Measurements from ENCODE around the gene UBE2O. TPM values are rescaled to one million over a fixed set of nuclear protein-coding genes. Genes with fewer than 3 reads are reported as not detected.

UBE2O gene
- total RNA-seq, 1 donor from 2014 or later: 94.3 TPM

GRCh38 chr17:76452127-76452659 lies 759 bp downstream of the UBE2O start:
- Mint-ChIP-seq H3K36me3 (ENCODE audit: unreplicated experiment) (no peaks in the 10 kb centered on the region), H3K27ac (ENCODE audit: unreplicated experiment) (peak overlapping the region; percentile 93), H3K4me1 (ENCODE audit: low read depth, unreplicated experiment) (peaks cover 31% of the 10 kb centered on the region), H3K9me3 (ENCODE audit: unreplicated experiment) (peaks cover 6% of the 10 kb centered on the region), H3K4me3 (ENCODE audit: unreplicated experiment) (peak overlapping the region; percentile 96), H3K27me3 (ENCODE audit: unreplicated experiment) (peaks cover 10% of the 10 kb centered on the region)
- TF ChIP-seq, protein P1, sequence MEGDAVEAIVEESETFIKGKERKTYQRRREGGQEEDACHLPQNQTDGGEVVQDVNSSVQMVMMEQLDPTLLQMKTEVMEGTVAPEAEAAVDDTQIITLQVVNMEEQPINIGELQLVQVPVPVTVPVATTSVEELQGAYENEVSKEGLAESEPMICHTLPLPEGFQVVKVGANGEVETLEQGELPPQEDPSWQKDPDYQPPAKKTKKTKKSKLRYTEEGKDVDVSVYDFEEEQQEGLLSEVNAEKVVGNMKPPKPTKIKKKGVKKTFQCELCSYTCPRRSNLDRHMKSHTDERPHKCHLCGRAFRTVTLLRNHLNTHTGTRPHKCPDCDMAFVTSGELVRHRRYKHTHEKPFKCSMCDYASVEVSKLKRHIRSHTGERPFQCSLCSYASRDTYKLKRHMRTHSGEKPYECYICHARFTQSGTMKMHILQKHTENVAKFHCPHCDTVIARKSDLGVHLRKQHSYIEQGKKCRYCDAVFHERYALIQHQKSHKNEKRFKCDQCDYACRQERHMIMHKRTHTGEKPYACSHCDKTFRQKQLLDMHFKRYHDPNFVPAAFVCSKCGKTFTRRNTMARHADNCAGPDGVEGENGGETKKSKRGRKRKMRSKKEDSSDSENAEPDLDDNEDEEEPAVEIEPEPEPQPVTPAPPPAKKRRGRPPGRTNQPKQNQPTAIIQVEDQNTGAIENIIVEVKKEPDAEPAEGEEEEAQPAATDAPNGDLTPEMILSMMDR (IDR thresholded peaks at IDR 0.05; ENCODE audit: partially characterized antibody, unreplicated experiment): no peak
- DNase-seq: peak; percentile 48

GRCh38 chr17:76451506-76451905 lies 1.4 kb downstream of the UBE2O start:
- peaks cover 10% of the 10 kb centered on the region for H3K27me3 Mint-ChIP-seq (ENCODE audit: unreplicated experiment)
- no peaks in the 10 kb centered on the region for H3K36me3 Mint-ChIP-seq (ENCODE audit: unreplicated experiment)
- TF ChIP-seq, protein P1 (IDR thresholded peaks at IDR 0.05; ENCODE audit: partially characterized antibody, unreplicated experiment): no peak
- H3K4me3 Mint-ChIP-seq (ENCODE audit: unreplicated experiment): peak overlapping the region; percentile 96
- no peak for DNase-seq
- peak overlapping the region; percentile 93 for H3K27ac Mint-ChIP-seq (ENCODE audit: unreplicated experiment)
- peaks cover 37% of the 10 kb centered on the region for H3K4me1 Mint-ChIP-seq (ENCODE audit: low read depth, unreplicated experiment)
- peaks cover 6% of the 10 kb centered on the region for H3K9me3 Mint-ChIP-seq (ENCODE audit: unreplicated experiment)

- peaks cover 61% of the 10 kb centered on the region for H3K4me1 Mint-ChIP-seq (ENCODE audit: low read depth, unreplicated experiment)
- peak overlapping the region; percentile 82 for H3K4me3 Mint-ChIP-seq (ENCODE audit: unreplicated experiment)
These were observed 3.8 kb downstream of the UBE2O start for GRCh38 chr17:76449126-76449525.

DNA sequence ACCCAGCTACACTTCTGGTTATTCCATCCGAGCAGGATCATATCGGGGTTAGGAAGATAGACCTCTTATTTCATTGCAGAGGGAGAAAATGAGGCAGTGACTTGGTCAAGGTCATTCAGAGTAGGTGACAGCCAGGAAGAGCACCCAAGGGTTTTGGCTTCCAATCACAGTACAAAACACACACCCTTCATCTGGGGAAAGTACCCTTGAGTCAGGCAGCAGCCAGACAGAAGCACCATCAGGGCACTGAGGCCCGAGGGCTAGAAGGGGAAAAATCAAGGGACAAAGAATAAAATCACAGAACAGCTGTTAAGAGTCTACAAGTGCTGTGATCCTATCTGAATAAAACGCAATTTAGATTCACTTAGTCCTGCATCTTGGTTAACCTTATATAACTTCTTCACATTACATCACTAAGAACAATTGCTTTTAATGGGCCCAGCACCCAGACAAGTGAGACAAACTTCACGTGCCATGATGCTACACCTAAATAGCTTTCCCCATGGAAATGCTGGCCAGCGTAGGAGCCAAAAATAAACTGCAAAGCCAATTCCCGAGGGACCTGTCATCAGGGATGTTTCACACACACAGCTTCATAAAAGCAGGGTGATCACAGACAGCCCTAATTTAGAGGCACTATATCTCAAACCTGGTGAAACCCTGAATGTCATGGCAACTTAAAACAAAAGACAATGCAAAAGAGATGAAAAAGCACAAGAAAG lies 4.9 kb downstream of the UBE2O start:
- H3K4me3 Mint-ChIP-seq (ENCODE audit: unreplicated experiment): peak overlapping the region; percentile 82

More at GRCh38 chr17:76449126-76449525, 3.8 kb downstream of the UBE2O start:
- DNase-seq: no peak
- Mint-ChIP-seq H3K27me3 (ENCODE audit: unreplicated experiment) (peaks cover 19% of the 10 kb centered on the region), H3K27ac (ENCODE audit: unreplicated experiment) (peak overlapping the region; percentile 88), H3K36me3 (ENCODE audit: unreplicated experiment) (no peaks in the 10 kb centered on the region), H3K9me3 (ENCODE audit: unreplicated experiment) (peaks cover 6% of the 10 kb centered on the region)
- TF ChIP-seq, protein P1 (IDR thresholded peaks at IDR 0.05; ENCODE audit: partially characterized antibody, unreplicated experiment): no peak

More for the DNA sequence above, 4.9 kb downstream of the UBE2O start:
- H3K36me3 Mint-ChIP-seq (ENCODE audit: unreplicated experiment): no peaks in the 10 kb centered on the region
- TF ChIP-seq, protein P1 (IDR thresholded peaks at IDR 0.05; ENCODE audit: partially characterized antibody, unreplicated experiment): no peak
- peaks cover 65% of the 10 kb centered on the region for H3K4me1 Mint-ChIP-seq (ENCODE audit: low read depth, unreplicated experiment)
- no peak for DNase-seq
- H3K9me3 Mint-ChIP-seq (ENCODE audit: unreplicated experiment): peaks cover 6% of the 10 kb centered on the region
- peak overlapping the region; percentile 88 for H3K27ac Mint-ChIP-seq (ENCODE audit: unreplicated experiment)
- peaks cover 15% of the 10 kb centered on the region for H3K27me3 Mint-ChIP-seq (ENCODE audit: unreplicated experiment)
